ENCODE data around the gene ACTN4. TPM values are rescaled to one million over a fixed set of nuclear protein-coding genes. Genes with fewer than 3 reads are reported as not detected.
"Not testable (repeated sequence)": the region's sequence is repeated elsewhere in the genome, so short reads cannot be mapped to it uniquely, and the experiment has no call there.

The ACTN4 gene
- total and polyA plus RNA-seq, 2 experiments from 2014 or later = 68.9 to 427 TPM

GRCh38 chr19:38602856-38603255 is 44.6 kb upstream of the ACTN4 start:
- not testable (repeated sequence) for H3K79me2 ChIP-seq (replicated peaks; ENCODE audit: insufficient read depth); DNase-seq (ENCODE audit: low spot score); H3K36me3 Mint-ChIP-seq (ENCODE audit: low read depth); H3K9me2 ChIP-seq (ENCODE audit: insufficient read depth); H3K27me3 ChIP-seq (ENCODE audit: insufficient read depth); H3K9me3 Mint-ChIP-seq; H2AFZ ChIP-seq; H4K20me1 ChIP-seq (replicated peaks; ENCODE audit: insufficient read depth); H3K4me2 ChIP-seq; H3K36me3 ChIP-seq (ENCODE audit: insufficient read depth); H3K27ac ChIP-seq (ENCODE audit: low read depth); H3K4me3 ChIP-seq; H3K27ac Mint-ChIP-seq; H3K4me3 Mint-ChIP-seq; ATAC-seq; H3K4me1 Mint-ChIP-seq; H3K4me1 ChIP-seq (ENCODE audit: insufficient read depth)
- peaks cover 12% of the 10 kb centered on the region for H3F3A ChIP-seq (replicated peaks; ENCODE audit: low read depth)
- peaks cover 12% of the 10 kb centered on the region for H3K27me3 Mint-ChIP-seq (ENCODE audit: insufficient read depth, low read depth, poor library complexity)

DNA sequence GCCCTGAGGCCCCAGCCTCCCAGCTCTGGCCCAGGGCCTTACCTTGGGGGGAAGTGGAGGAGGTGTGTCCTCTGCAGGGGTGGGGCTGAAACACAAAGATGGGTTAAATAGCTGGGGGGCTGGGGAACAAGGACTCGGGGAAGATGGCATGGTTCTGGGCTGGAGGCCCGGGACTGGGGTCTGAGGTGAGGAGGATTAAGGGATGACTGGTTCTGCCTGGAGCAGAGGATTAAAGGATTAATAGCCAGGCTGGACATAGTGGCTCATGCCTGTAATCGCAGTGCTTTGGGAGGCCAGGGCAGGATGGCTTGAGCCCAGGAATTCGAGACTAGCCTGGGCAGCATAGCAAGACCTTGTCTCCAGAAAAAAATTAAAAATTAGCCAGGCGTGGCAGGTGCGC is 41.3 kb upstream of the ACTN4 start:
- ATAC-seq (no peak), DNase-seq (ENCODE audit: low spot score) (no peak)
- H3K4me3 Mint-ChIP-seq = no peak overlapping the region
- Histone ChIP-seq H3F3A (replicated peaks; ENCODE audit: low read depth) (peaks cover 12% of the 10 kb centered on the region), H3K4me1 (ENCODE audit: insufficient read depth) (no peaks in the 10 kb centered on the region), H2AFZ (no peak overlapping the region), H3K79me2 (replicated peaks; ENCODE audit: insufficient read depth) (no peaks in the 10 kb centered on the region), H3K9me2 (ENCODE audit: insufficient read depth) (no peaks in the 10 kb centered on the region), H4K20me1 (replicated peaks; ENCODE audit: insufficient read depth) (no peaks in the 10 kb centered on the region), H3K36me3 (ENCODE audit: insufficient read depth) (no peaks in the 10 kb centered on the region), H3K27ac (ENCODE audit: low read depth) (no peak overlapping the region), H3K27me3 (ENCODE audit: insufficient read depth) (no peaks in the 10 kb centered on the region), H3K4me2 (no peak overlapping the region), H3K4me3 (no peak overlapping the region)
- no peaks in the 10 kb centered on the region for H3K4me1 Mint-ChIP-seq
- no peak overlapping the region for H3K27ac Mint-ChIP-seq
- H3K36me3 Mint-ChIP-seq (ENCODE audit: low read depth) = peaks cover under 1% of the 10 kb centered on the region; the same call in 2 of the 3 replicates
- no peaks in the 10 kb centered on the region; the same call in 2 of the 3 replicates for H3K9me3 Mint-ChIP-seq
- H3K27me3 Mint-ChIP-seq (ENCODE audit: insufficient read depth, low read depth, poor library complexity) = peaks cover 6% of the 10 kb centered on the region
- no peak for TF ChIP-seq STAT1 (IDR thresholded peaks at IDR 0.05; ENCODE audit: unreplicated experiment)
- TF ChIP-seq, protein P1, sequence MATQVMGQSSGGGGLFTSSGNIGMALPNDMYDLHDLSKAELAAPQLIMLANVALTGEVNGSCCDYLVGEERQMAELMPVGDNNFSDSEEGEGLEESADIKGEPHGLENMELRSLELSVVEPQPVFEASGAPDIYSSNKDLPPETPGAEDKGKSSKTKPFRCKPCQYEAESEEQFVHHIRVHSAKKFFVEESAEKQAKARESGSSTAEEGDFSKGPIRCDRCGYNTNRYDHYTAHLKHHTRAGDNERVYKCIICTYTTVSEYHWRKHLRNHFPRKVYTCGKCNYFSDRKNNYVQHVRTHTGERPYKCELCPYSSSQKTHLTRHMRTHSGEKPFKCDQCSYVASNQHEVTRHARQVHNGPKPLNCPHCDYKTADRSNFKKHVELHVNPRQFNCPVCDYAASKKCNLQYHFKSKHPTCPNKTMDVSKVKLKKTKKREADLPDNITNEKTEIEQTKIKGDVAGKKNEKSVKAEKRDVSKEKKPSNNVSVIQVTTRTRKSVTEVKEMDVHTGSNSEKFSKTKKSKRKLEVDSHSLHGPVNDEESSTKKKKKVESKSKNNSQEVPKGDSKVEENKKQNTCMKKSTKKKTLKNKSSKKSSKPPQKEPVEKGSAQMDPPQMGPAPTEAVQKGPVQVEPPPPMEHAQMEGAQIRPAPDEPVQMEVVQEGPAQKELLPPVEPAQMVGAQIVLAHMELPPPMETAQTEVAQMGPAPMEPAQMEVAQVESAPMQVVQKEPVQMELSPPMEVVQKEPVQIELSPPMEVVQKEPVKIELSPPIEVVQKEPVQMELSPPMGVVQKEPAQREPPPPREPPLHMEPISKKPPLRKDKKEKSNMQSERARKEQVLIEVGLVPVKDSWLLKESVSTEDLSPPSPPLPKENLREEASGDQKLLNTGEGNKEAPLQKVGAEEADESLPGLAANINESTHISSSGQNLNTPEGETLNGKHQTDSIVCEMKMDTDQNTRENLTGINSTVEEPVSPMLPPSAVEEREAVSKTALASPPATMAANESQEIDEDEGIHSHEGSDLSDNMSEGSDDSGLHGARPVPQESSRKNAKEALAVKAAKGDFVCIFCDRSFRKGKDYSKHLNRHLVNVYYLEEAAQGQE (IDR thresholded peaks at IDR 0.05; ENCODE audit: unreplicated experiment) = no peak
- no peak for TF ChIP-seq POLR2AphosphoS5 (IDR thresholded peaks at IDR 0.05; ENCODE audit: low read depth)
- no peak for TF ChIP-seq NANOG (IDR thresholded peaks at IDR 0.05; ENCODE audit: borderline replicate concordance)
- TF ChIP-seq ZNF331 (CRISPR knock-in tag; IDR thresholded peaks at IDR 0.05; ENCODE audit: low read depth) = no peak
- TF ChIP-seq ETS1 (IDR thresholded peaks at IDR 0.05) = no peak
- TF ChIP-seq EZH2 (IDR thresholded peaks at IDR 0.05; ENCODE audit: low read depth, unreplicated experiment) = no peak
- no peak for TF ChIP-seq EZH2phosphoT487 (IDR thresholded peaks at IDR 0.05; ENCODE audit: unreplicated experiment)
- TF ChIP-seq, protein P2, sequence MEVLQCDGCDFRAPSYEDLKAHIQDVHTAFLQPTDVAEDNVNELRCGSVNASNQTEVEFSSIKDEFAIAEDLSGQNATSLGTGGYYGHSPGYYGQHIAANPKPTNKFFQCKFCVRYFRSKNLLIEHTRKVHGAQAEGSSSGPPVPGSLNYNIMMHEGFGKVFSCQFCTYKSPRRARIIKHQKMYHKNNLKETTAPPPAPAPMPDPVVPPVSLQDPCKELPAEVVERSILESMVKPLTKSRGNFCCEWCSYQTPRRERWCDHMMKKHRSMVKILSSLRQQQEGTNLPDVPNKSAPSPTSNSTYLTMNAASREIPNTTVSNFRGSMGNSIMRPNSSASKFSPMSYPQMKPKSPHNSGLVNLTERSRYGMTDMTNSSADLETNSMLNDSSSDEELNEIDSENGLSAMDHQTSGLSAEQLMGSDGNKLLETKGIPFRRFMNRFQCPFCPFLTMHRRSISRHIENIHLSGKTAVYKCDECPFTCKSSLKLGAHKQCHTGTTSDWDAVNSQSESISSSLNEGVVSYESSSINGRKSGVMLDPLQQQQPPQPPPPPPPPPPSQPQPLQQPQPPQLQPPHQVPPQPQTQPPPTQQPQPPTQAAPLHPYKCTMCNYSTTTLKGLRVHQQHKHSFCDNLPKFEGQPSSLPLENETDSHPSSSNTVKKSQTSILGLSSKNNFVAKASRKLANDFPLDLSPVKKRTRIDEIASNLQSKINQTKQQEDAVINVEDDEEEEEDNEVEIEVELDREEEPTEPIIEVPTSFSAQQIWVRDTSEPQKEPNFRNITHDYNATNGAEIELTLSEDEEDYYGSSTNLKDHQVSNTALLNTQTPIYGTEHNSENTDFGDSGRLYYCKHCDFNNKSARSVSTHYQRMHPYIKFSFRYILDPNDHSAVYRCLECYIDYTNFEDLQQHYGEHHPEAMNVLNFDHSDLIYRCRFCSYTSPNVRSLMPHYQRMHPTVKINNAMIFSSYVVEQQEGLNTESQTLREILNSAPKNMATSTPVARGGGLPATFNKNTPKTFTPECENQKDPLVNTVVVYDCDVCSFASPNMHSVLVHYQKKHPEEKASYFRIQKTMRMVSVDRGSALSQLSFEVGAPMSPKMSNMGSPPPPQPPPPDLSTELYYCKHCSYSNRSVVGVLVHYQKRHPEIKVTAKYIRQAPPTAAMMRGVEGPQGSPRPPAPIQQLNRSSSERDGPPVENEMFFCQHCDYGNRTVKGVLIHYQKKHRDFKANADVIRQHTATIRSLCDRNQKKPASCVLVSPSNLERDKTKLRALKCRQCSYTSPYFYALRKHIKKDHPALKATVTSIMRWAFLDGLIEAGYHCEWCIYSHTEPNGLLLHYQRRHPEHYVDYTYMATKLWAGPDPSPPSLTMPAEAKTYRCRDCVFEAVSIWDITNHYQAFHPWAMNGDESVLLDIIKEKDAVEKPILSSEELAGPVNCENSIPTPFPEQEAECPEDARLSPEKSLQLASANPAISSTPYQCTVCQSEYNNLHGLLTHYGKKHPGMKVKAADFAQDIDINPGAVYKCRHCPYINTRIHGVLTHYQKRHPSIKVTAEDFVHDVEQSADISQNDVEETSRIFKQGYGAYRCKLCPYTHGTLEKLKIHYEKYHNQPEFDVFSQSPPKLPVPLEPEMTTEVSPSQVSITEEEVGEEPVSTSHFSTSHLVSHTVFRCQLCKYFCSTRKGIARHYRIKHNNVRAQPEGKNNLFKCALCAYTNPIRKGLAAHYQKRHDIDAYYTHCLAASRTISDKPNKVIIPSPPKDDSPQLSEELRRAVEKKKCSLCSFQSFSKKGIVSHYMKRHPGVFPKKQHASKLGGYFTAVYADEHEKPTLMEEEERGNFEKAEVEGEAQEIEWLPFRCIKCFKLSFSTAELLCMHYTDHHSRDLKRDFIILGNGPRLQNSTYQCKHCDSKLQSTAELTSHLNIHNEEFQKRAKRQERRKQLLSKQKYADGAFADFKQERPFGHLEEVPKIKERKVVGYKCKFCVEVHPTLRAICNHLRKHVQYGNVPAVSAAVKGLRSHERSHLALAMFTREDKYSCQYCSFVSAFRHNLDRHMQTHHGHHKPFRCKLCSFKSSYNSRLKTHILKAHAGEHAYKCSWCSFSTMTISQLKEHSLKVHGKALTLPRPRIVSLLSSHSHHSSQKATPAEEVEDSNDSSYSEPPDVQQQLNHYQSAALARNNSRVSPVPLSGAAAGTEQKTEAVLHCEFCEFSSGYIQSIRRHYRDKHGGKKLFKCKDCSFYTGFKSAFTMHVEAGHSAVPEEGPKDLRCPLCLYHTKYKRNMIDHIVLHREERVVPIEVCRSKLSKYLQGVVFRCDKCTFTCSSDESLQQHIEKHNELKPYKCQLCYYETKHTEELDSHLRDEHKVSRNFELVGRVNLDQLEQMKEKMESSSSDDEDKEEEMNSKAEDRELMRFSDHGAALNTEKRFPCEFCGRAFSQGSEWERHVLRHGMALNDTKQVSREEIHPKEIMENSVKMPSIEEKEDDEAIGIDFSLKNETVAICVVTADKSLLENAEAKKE (CRISPR knock-in tag; IDR thresholded peaks at IDR 0.05) = no peak
- no peak for TF ChIP-seq JUNB (IDR thresholded peaks at IDR 0.05; ENCODE audit: unreplicated experiment)
- TF ChIP-seq CREB1 (CRISPR knock-in tag; IDR thresholded peaks at IDR 0.05; ENCODE audit: low read depth) = no peak
- no peak for TF ChIP-seq ZNF114 (CRISPR knock-in tag; IDR thresholded peaks at IDR 0.05)

All from GM23338 (cell line).